T-helper 1 cell (primary cell): ENCODE data around the gene COQ7.

ENCODE experiments used
- DNase-seq, 5 donors: peaks; one replicate each; pipeline ENCODE4 v3.0.0-alpha.2; 2012 to 2020

COQ7 gene

DNA sequence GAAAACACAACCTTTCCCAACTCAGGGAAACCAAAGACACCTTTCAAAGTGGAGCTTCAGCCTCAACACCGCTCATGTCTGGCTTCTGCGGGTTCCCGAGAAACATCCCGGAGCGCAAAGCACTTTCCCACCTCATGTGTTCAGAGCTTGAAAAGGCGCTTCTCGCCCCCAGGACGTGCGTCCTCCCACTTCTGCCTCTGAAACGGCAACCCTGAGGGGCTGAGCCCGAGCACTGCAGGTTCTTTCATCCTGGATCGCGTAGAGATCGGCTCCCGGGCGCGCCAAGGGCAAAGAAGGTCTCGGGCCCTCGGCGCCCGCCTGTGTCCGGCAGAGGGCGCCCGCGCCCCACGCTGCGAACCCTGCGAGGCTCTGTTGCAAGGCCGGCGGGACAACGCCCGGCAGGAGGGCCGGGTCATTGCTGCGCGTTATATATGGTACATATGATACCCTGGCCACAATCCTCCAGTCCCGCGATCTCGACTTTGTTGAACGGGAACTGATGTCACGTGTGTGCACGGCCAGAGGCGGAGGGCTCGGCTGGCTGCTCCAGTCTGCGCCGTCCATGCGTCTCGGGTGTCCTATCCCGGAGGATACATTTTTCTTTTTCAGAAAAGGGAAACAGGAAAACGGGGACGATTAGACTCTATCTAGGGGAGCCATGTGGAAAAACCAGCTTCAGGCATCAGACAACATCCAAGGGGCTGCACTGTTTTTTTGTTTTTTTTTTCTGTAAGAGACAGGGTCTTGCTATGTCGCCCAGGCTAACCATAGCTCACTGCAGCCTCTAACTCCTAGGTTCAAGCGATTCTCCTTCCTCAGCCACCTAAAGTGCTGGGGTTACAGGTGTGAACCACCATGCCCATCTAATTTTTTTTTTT is 19.1 kb downstream of the COQ7 start:
- DNase-seq: peak; percentile 50 to 75 (median 59)

DNA sequence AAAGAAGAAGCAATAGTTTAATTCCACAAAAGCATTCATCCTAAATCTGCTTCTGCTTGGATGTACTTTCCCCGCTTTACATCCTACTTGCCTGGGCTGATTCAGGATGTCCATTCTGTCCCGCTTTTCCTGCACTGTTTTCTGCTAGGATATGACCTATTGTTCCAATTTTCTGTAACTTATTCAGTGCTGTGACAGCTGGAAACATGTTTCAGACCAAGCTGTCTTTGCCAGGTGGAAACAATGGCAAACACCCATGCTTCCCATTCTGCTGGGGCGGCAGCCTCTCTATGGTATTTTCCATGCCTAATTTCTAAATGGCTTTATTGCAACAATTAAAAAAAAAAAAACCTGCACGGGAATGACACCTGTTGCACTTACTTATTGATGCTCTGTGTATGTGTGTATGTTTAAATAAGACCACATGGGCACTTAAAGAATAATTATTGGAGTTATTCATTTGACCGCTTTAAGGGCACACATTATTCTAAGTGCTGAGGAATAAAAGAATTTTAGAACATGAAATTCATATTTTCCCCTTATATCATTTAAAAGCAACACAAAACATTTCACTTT is 21.0 kb downstream of the COQ7 start:
- DNase-seq: no peak

DNA sequence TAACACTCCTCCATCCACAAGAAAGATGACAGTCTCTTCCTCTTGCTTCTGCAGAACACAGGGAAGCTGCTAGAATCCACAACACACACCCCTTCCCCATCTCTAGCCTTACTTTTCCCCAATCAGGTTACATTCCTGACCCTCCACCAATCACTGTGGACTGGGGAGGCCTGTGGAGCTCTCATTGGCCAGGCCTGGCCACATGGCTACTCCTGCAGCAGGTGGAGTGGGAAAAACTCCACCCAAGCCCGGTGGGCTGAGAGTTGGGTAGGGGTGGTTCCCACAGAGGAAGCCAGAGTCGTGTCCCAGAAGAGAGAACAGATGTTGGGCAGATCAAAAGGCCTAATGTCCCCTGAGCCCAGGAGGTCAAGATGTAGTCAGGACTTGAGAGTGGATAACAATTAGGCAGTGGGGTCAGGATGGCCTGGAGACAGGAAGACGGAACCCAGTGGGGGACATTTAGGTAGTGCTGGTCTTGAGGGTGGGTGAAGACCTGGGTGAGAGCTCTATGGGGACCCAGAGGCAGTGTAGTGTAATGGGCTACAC is 22.1 kb downstream of the COQ7 start:
- DNase-seq: no peak

DNA sequence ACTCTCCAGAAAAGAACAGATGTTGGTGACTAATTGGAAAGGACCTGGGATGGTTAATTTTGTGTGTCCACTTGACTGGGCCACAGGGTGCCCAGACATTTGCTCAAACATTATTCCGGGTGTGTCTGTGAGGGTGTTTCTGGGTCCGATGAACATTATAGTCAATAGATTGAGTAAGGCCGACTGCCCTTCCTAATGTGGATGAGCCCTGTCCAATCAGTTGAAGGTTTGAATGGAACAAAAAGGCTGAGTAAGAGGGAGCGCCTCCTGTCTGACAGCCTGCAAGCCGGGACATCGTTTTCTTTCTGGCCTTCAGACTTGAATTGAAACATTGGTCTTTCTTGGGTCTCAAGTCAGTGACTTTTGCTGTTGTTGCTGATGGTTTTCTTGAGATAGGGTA is 23.5 kb downstream of the COQ7 start:
- no peak for DNase-seq

DNA sequence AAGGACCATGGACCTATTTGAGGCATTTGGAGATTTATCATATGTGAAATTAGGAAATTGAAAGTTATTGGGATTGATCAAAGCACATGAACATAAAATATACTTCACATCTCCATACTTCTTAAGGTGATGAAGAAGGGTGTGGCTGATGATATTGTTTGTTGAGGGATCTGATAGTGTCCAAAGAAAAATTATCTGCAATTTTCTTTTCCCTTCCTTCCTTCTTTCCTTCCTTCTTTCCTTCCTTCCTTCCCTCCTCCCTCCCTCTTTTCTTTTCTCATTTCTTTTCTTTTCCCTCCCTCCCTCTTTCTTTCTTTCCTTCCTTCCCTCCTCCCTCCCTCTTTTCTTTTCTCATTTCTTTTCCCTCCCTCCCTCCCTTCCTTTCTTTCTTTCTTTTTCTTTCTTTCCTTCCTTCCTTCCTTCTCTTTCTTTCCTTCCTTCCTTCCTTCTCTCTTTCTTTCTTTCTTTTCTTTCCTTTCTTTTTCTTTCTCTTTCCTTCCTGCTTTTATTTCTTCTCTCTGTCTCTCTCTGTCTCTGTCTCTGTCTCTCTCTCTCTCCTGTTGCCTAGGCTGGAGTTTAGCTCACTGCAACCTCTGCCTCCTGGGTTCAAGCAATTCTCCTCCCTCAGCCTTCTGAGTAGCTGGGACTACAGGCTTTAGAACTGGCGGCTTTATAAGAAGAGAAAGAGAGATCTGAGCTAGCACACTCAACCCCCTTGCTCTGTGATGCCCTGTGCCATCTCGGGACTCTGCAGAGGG is 25.4 kb downstream of the COQ7 start:
- DNase-seq: no peak

DNA sequence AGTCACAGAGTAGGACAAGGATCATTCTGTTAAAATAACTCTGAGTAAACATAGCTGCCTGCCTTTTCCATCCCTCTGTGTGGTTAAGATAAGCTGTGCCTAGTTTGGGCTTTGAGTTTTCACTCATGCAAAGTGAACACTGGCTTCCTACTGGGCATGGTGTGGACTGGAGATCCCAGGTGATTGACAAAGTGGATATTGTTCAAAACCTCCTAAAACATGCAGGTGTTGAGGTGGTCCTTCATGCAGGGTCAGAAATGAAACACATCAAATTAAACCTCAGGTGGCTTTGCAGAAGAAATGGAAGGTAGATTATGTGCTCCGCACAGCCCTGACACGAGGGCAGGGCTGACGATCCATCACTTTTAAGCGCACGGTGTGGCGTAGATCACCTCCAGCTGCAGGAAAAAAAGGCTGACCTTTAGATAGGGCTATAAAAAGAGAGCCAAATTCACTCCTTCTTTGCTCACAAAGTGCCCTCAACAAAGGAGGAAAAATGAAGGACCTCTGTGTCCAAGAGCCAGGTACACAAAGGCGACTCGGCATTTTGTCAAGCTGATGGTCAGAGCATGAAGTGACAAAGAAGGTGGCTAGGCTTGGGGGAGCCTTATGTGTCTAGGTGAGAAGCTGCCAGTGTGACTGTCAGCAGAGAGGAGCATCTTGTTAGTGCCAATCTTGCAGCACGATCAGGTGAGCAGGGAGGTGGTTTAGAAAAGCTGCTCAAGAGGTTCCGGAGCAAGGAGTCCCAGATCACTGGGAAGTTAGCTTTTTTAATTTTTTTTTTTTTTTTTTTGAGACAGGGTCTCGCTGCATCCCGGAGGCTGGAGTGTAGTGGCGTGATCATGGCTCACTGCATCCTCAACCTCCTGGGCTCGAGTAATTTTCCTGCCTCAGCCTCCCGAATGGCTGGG is 26.5 kb downstream of the COQ7 start:
- no peak for DNase-seq

DNA sequence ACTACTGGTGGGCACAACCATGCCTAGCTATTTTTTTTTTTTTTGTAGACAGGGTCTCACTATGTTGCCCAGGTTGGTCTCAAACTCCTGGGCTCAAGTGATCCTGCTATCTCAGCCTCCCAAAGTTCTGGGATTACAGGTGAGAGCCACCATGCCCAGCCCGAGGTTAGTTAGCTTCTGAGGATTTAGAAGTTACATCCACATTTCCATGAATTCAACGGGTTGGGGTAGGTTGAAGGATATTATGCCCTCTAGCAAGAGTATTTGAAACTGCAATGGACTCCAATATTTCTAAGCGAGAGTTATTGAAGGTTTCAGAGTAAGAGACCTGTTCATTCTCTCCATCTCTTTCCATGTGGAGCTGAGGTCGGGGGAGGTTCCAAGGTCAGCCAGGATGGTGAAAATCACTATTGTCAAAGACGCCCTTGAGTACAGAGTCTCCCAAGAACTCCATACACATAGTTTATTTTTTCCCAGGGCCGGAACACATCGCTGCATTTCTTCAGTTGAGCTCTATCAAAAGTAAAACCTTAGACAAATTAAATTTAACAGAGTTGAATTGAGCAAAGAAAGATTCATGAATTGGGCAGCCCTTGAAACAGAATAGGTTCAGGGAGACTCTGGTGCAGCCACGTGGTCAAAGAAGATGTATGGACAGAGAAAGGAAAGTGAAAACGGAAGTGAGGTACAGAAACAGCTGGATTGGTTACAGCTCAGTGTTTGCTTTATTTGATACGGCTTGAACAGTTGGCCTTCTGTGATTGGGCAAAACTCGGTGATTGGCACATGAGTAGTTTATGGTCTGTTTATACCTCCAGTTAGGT is 27.3 kb downstream of the COQ7 start:
- peak in 1 of 5 donors; percentile 15 for DNase-seq

DNA sequence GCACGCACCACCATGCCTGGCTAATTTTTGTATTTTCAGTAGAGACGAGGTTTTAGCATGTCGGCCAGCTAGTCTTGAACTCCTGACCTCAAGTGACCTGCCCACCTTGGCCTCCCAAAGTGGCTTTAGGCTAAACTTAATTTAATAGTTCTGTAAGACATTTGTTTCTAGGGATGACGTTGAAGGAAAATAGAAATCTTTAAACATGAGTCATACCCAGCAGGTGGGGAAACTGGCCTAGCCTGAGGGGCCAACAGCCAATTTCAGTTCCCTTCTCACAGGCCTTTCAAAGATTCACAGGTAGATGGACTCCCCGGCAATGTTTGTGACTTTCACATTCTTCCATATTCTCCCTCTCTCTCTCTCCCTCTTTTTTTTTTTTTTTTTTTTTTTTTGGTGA is 28.2 kb downstream of the COQ7 start:
- DNase-seq: no peak

DNA sequence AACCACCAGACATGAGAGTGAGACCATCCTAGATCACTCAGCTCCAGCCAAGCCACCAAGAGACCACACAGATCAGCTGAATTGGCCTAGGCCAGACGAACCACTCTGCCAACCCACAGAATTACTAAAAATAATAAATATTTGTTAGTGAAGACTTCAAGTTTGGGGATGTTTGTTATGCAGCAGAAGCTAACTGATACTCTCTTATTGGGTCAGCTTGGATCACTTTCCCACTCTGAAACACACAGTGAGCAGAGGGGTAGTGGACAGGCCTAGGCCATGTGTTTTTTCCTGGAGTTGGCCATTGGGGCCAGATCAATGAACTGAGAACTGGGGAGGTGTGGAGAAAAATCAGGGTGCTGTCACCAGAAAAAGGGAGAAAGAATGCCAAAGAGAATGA is 30.8 kb downstream of the COQ7 start:
- no peak for DNase-seq

DNA sequence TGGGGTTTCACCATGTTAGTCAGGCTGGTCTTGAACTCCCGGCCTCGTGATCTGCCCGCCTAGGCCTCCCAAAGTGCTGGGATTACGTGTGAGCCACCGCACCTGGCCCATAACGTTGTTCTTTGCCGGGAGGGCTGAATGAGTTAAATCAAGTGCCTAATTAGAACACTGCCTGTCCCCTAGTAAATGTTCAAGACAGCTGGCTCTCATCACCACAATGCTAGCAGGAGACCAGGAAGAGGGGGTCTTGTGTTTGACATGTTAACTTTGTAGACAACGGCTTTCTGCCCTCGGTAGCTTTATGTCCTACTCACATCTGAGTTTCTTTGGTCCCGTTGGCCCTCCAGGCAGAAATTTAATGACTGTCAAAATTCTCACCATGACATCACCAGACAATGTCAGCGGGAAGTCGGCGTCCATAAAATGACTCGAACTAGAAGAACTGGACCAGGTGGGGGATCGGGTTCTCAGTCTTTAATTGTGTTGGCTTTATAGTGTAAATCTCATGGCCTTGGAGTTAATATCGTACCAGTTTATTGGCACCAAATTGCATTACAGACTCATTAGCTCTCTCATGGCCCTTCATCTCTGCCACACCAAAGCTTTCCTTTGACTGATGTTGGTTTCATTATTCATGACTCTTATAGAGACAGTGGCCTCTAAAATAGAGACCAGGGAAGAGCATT is 34.9 kb downstream of the COQ7 start:
- DNase-seq: no peak

DNA sequence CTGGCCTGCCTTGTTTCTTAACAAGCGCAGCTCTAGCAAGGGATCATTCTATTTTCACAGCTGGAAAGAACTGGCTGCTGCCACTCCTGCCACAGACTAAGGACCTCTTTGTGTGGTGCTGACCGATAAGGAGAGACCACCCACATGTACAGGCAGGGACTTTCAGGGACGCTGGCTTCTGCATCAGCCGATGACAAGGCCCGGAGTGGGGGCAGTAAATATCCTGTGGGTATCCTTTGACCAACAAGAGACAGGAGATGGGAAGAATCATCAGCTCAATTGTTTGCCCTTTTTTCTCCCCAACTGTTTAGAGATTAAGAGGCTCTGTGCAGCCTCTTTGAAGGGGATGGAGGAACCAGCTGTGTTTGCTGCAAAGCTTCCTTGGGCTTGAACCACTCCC is 37.2 kb downstream of the COQ7 start:
- DNase-seq: no peak

DNA sequence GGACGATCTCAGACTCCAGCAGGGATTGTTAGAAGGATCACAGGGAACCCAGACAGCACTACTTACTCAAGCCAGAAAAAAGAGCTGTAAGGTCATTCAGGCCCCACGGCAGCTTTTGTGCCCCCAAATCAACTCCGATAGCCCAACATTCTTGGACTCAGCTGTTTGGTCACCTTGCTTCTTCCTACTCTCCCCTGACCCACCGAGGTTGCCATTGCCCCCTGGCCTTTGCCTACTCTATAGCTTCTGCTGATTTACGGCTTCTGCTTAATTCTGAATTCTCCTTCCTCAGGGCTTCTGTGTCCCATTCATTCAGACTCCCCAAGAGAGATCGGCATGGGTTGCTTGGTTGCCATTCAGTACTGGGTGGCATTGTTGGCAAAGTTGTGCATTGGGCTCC is 37.7 kb downstream of the COQ7 start:
- DNase-seq: no peak

DNA sequence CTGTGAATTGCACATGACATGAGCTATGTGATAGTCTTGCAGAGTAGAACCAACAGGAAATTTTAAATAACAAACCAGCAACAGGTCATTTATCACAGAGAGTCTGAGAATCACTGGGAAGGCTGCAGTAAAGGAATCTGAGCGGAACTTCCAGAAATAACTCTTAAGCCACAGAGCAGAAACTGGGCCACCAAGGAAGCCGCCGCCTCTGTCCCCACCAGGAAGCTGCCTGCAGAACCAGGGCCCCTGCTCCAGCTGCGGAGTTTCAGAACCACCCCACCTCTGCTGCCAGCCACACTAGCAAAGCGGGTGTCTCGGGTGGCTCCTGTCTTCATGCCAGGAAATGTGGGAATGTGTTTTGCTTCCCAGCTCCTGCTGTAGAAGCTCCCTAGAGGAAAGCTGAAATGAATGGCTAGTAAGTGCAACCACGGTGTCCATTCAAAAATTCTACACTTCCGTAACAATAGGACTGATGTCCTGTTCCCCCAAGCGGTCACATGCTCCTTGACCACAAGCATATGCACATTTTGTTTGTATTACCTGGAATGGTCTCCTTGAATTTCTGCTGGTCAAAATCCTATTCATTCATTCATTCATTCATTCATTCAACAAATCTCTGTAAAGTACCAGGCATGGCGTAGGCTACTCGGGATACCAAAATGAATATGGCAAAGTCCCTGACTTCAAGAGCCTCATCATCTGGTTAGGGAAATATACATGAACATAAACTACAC is 38.6 kb downstream of the COQ7 start:
- no peak for DNase-seq

DNA sequence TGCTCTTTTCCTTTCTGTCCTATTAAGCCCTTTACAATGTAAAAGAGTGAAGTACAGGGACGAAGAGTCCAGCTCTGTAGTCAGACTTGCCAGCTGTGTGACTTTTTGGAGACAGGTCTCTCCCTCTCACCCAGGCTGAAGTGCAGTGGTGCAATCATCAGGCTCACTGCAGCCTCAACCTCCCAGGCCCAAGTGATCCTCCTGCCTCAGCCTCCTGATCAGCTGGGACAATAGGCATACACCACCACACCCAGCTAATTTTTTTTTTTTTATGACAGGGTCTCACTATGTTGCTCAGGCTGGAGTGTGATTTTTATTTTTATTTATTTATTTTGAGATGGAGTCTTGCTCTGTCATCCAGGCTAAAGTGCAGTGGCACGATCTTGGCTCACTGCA is 39.2 kb downstream of the COQ7 start:
- no peak for DNase-seq

DNA sequence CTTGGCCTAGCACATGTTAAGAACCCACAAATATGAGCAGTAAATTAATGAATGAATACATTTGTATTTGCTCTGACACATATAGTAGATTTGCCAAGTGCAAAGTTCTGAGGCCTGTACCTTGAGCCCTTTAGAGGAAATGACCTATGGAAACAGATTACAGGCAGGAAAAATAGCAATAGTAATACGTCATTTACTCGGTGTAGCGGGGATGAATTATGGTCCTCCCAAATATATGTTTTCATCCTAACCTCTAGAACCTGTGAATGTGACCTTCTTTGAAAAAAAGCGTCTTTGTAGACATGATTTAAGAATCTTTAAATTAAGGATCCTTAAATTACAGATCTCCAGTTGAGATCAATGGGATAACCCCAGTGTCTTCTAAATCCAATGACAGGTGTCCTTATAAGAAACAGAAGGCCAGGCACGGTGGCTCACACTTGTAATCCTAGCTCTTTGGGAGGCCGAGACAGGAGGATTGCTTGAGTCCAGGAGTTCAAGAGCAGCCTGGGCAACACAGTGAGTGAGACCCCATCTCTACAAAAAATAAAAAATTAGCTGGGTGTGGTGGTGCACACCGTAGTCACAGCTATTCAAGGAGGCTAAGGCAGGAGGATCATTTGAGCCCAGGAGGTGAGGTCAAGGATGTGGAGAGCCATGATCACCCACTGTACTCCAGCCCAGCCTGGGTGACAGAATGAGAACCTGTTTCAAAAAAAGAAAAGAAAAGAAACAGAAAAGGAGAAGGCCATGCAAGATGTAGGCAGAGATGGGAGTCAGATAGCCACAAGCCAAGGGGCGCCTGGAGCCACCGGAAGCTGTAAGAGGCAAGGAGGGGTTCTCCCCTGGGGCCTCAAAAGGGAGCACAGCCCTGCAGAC is 41.2 kb downstream of the COQ7 start:
- DNase-seq: no peak

DNA sequence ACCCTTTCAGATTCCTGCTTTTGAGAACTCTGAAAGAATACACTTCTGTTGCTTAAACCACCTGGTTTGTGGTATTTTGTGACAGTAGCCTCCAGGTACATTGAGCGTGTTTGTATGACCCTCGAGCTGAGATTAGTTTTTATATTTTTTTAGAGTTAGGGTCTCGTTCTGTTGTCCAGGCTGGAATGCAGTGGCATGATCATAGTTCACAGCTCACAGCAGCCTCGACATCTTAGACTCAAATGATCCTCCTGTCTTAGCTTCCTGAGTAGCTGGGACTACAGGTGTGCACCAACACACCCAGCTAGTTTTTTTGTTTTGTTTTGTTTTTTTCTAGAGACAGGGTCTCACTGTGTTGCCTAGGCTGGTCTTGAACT is 41.9 kb downstream of the COQ7 start:
- no peak for DNase-seq

DNA sequence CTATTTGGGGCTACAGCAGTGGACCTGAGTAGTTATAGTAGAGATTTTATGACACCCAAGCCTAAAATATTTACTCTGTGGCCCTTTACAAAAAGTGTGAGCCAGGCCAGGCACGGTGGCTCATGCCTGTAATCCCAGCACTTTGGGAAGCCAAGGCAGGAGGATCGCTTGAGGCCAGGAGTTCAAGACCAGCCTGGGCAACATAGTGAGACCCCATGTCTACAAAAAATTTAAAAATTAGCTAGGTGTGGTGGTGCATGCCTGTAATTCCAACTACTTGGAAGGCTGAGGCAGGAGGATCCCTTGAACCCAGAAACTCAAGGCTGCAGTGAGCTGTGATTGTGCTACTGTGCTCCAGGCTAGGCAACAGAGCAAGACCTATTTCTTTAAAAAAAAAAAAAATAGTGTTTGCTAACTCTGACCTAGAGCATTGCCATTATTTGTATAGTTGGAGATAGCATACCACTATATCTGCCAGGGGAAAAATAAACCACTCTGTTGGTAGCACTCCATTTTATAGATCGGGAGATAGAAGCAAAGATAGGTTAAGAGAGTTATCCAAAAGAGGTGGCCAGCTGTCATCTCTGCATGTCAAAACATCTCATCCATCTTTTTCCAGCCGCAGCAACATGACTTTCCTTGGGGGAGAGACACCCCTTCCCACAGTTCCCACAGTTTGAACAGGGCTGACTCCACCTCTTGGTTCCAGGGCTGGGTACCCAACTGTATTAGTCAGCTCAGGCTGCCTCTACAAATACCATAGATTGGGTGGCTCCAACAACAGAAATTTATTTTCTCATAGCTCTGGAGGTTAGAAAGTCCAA is 43.3 kb downstream of the COQ7 start:
- DNase-seq: no peak

DNA sequence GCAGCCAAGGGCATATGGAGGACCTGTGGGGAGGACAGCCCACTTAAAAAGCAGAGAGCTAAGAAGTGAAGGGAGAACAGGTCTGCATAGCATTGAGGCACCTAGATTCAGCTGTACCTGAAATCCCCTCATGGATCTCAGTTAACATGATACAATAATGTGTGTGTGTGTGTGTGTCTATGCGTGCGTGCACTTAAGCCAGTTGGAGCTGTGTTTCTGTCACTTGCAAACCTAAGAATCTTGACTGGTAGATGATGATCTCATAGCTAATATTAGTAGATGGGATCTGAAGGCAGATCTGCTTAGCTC is 44.6 kb downstream of the COQ7 start:
- no peak for DNase-seq
